Colonic mucosa (tissue), 4 donors: ENCODE data around the gene SETD2. TPM values are rescaled to one million over a fixed set of nuclear protein-coding genes. Genes with fewer than 3 reads are reported as not detected.

Experiments used
- DNase-seq: peaks from one replicate; pipeline ENCODE4 v3.0.0-alpha.2; 2020
- H3K27ac ChIP-seq: fragments of 200-600 bp; one replicate; pipeline ENCODE4 v1.8.0; 2021
- H3K27me3 ChIP-seq: fragments of 200-600 bp; one replicate; pipeline ENCODE4 v1.8.0; 2021
- H3K36me3 ChIP-seq: fragments of 200-600 bp; one replicate; pipeline ENCODE4 v1.8.0; 2021
- H3K4me1 ChIP-seq: fragments of 200-600 bp; one replicate; pipeline ENCODE4 v1.8.0; 2021; ENCODE audit warnings: mild to moderate bottlenecking
- H3K4me3 ChIP-seq: fragments of 200-600 bp; one replicate; pipeline ENCODE4 v1.8.0; 2021
- H3K9ac ChIP-seq, 2 donors: one replicate each; pipeline ENCODE4 v1.7.0; 2013; ENCODE audit warnings: control low read depth in 2 of 2, low read depth in 2 of 2, low read length in 2 of 2
- H3K9me3 ChIP-seq: fragments of 200-600 bp; one replicate; pipeline ENCODE4 v1.8.0; 2021
- CTCF ChIP-seq: fragments of 200-600 bp; IDR thresholded peaks from one replicate; pipeline ENCODE4 v1.8.0; 2022; ENCODE audit warnings: antibody characterized with exemption, mild to moderate bottlenecking
- intact Hi-C: fragments of 100-400 bp; cut with DNase I; formaldehyde crosslinking; loops from one replicate; pipeline ENCODE4 v1.14.1; 2022
- total RNA-seq, 2 donors: library from RNA; stranded (reverse); fragmentation: NEBNext Ultra II Directional in 1 of 2; extraction: Animal tissue kit (Norgen Biotek cat#: 25700) in 1 of 2; gene quantifications; one replicate each; pipeline ENCODE4 v1.2.1, GENCODE V29; 2021
- donor health status: healthy.
- donor health status: DM: no; HTN: no; CAD: no.
- donor health status: DM: no; HTN: no; CAD: no.

The SETD2 gene
- total RNA-seq, 2 donors from 2014 or later = 39.5 to 48.6 TPM

DNA sequence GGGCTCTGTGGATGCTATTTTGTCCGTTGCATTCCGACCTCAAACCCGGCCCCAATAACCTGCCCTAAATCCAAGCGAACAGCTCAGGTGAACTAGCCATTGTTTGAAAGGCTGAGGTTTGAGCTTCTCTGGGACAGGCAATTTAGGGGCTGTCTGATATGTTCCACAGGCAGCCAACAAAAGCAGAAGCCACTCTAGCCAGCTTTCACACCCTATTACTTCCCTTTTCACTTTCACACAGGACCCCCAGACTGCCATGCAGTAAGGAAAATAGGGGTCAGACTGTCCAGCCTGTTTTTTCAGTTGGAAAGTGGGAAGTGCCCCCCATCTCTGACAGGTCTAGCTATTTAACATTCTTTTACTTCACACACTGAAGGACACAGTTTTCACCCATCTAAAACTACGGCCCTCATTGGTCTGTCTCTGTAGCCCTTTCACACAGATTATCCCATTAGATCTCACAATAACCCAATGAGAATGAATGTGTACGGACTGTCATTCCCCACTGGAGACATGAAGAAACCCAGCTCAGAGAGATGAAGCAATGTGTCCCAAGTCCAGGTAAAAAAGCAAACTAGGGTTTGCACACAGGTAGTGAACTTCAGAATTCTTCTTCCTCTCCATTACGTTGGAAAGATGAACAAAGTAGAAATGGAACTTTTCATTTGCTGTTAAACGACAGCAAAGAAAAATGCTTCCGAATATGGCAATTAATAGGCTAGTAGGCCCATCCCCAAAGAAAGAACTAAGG, 189.3 kb downstream of the SETD2 start:
- DNase-seq = no peak
- no peaks in the 10 kb centered on the region for H3K9me3 ChIP-seq
- H3K4me1 ChIP-seq = peaks cover 18% of the 10 kb centered on the region
- no peak for TF ChIP-seq CTCF
- intact Hi-C loops = no loop called here
- H3K36me3 ChIP-seq = no peaks in the 10 kb centered on the region
- no peak overlapping the region for H3K9ac ChIP-seq
- H3K4me3 ChIP-seq = peak overlapping the region; percentile 64
- no peaks in the 10 kb centered on the region for H3K27me3 ChIP-seq
- H3K27ac ChIP-seq = no peak overlapping the region

- DNase-seq = no peak
- Histone ChIP-seq H3K4me1 (peaks cover 18% of the 10 kb centered on the region), H3K4me3 (no peak overlapping the region), H3K9me3 (no peaks in the 10 kb centered on the region), H3K36me3 (no peaks in the 10 kb centered on the region), H3K9ac (no peak overlapping the region), H3K27me3 (no peaks in the 10 kb centered on the region), H3K27ac (no peak overlapping the region)
- TF ChIP-seq CTCF = no peak
- intact Hi-C loops = no loop called here
Measured at GRCh38 chr3:46972396-46972795, 191.5 kb downstream of the SETD2 start.

- Histone ChIP-seq H3K27me3 (no peaks in the 10 kb centered on the region), H3K36me3 (no peaks in the 10 kb centered on the region), H3K4me3 (no peak overlapping the region), H3K4me1 (peaks cover 18% of the 10 kb centered on the region), H3K9me3 (no peaks in the 10 kb centered on the region), H3K27ac (no peak overlapping the region), H3K9ac (no peak overlapping the region)
- intact Hi-C loops = no loop called here
- no peak for TF ChIP-seq CTCF
- DNase-seq = no peak
Measured at GRCh38 chr3:46971742-46972141, 192.2 kb downstream of the SETD2 start.

DNA sequence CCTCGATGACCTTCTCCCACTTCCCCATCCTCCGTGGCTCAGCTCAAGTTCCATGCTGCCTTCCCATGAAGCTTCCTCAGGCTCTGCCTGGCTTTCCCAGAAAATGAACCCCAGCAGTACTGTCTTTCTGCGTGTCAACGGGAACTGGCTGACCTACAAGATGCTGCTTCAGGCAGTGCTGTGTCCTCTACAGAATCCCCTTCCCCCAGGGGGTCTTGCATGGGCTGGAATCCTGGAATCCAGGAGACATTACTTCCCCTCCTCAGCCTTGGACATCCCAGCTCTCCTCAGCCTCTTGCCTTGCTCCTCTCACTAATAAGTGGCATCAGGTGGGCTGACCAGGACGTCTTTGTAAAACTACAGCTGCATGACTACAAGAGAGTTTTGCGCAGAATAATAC, 192.8 kb downstream of the SETD2 start:
- peak overlapping the region; percentile 3 to 49 for H3K9ac ChIP-seq
- no peak for DNase-seq
- no peaks in the 10 kb centered on the region for H3K27me3 ChIP-seq
- no peaks in the 10 kb centered on the region for H3K9me3 ChIP-seq
- H3K27ac ChIP-seq = no peak overlapping the region
- H3K36me3 ChIP-seq = no peaks in the 10 kb centered on the region
- peaks cover 18% of the 10 kb centered on the region for H3K4me1 ChIP-seq
- no peak for TF ChIP-seq CTCF
- no peak overlapping the region for H3K4me3 ChIP-seq
- intact Hi-C loops = no loop called here

DNA sequence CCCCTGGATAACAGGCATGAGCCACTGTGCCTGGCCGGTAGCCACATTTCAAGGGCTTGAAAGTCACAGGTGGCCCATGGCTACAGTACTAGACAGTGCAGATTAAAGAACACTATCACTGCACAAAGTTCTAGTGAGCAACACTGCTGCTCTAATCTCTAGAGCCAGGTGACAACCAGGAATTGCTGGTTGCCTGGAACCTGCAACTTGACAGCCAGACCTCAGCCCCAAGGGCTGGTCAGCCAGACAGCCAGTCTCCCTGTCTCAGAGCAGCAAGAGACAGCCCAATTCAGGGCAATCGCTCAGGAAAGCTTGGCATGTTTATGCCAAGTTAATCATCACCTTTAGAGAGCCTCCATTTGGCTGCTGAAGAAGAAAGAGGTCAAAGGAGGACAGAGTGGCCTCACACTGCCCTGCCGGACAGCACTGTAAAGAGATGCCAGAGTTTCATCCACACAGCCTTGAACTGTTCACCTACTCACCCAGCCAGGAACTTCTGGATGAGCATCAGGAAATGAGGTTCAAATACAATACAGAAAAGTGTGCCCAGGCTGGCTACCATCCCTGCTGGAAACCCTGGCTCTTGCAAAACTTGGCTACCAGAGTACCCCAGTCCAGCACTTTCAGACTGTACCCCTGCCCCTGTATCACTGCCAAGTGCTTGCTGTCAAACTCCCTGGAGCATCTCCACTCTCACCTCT, 193.4 kb downstream of the SETD2 start:
- H3K9me3 ChIP-seq = no peaks in the 10 kb centered on the region
- H3K27ac ChIP-seq = no peak overlapping the region
- no peaks in the 10 kb centered on the region for H3K27me3 ChIP-seq
- H3K4me3 ChIP-seq = no peak overlapping the region
- TF ChIP-seq CTCF = no peak
- intact Hi-C loops = no loop called here
- no peak for DNase-seq
- H3K4me1 ChIP-seq = peaks cover 17% of the 10 kb centered on the region
- H3K9ac ChIP-seq = no peak overlapping the region
- H3K36me3 ChIP-seq = no peaks in the 10 kb centered on the region
